Ureter (tissue), 1 donor: ENCODE results near the gene PIP4K2C. TPM values are rescaled to one million over a fixed set of nuclear protein-coding genes. Genes with fewer than 3 reads are reported as not detected.
"Not testable (repeated sequence)": the region's sequence is repeated elsewhere in the genome, so short reads cannot be mapped to it uniquely, and the experiment has no call there.

ENCODE experiments used
- DNase-seq: peaks from one replicate; pipeline ENCODE4 v3.0.0-alpha.2; 2020; ENCODE audit warnings: low spot score
- total RNA-seq: library from RNA; stranded (reverse); gene quantifications from one replicate; pipeline ENCODE4 v1.2.4, GENCODE V29; 2023
- donor health status: DM: yes; HTN: yes; CAD: no.

PIP4K2C gene
- total RNA-seq, 1 donor from 2014 or later: 48.0 TPM

DNA sequence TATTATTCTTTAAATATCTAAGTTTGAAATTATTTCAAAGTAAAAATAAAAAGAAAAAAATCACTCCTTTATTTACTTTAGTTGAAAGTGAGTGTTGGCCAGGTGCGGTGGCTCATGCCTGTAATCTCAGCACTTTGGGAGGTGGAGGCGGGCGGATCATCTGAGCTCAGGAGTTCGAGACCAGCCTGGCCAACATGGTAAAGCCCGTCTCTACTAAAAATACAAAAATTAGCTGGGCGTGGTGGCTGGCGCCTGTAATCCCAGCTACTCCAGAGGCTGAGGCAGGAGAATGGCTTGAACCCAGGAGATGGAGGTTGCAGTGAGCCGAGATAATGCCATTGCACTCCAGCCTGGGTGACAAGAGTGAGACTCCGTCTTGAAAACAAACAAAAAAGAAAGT lies 45.7 kb downstream of the PIP4K2C start:
- DNase-seq: not testable (repeated sequence)

DNA sequence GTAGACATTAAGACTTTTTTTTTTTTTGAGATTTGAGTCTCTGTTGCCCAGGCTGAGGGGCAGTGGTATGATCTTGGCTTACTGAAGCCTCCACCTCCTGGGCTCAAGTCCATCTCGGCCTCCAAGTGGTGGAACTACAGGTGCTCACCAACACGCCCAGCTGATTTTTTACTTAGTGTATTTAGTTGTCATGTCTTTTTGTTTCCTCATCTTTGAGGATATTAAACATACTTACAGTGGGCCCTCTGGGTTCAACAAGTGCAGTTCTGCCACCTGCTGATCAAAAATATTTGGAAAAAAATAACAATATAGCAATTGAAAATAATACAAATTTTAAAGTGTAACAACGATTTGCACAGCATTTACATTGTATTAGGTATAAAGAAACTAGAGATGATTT lies 46.4 kb downstream of the PIP4K2C start:
- DNase-seq: no peak

DNA sequence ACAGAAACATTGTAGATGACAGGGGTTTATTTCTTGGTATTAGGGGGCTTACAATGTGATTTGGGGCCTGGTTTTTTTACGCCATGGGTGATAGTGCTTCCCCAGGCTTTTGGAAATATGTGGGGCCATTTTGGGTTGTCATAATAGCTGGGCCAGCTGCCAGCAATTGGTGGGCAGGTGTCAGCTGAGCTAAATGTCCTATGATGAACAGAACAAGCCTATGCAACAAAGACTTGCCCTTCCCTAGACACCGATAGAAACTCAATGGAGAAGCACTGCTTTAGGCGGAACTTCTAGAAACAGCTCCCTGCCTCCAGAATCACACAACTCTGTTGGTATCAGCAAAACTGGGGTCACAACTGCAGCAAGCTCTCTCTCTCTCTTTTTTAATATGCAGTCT lies 47.1 kb downstream of the PIP4K2C start:
- DNase-seq: no peak

- DNase-seq: no peak
Measured at GRCh38 chr12:57640175-57641042, 49.4 kb downstream of the PIP4K2C start.

GRCh38 chr12:57641699-57642442 lies 50.9 kb downstream of the PIP4K2C start:
- DNase-seq: no peak

DNA sequence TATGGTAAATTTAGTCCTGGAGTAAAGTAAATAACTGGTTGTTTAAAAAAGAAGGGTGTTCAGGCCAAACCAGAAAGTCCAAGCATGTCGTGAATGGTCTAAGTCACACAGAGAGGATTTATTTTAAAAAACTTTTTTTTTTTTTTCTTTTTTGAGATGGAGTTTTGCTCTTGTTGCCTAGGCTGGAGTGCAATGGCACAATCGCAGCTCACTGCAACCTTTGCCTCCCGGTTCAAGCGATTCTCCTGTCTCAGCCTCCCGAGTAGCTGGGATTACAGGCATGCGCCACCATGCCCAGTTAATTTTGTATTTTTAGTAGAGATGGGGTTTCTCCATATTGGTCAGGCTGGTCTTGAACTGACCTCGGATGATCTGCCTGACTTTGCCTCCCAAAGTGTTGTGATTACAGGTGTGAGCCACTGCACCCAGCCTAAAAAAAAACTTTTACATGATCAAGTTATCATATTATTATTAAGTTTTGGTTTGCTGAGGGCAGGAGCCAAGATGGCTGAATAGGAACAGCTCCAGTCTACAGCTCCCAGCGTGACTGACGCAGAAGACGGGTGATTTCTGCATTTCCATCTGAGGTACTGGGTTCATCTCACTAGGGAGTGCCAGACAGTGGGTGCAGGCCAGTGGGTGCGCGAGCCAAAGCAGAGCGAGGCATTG lies 55.1 kb downstream of the PIP4K2C start:
- not testable (repeated sequence) for DNase-seq

- DNase-seq: not testable (repeated sequence)
Measured at GRCh38 chr12:57646659-57647049, 55.7 kb downstream of the PIP4K2C start.

Other genes starting within 250 kb of the PIP4K2C start
- gene R3HDM2, start 160.1 kb upstream of the PIP4K2C start, total RNA-seq: 75.3 TPM
- gene INHBC, start 156.4 kb upstream of the PIP4K2C start, total RNA-seq: not detected
- 0.23 TPM for gene INHBE, start 135.9 kb upstream of the PIP4K2C start, total RNA-seq
- gene GLI1, start 131.4 kb upstream of the PIP4K2C start, total RNA-seq: 4.2 TPM
- gene ARHGAP9, start 111.3 kb upstream of the PIP4K2C start, total RNA-seq: 10.0 TPM
- gene MARS1, start 103.1 kb upstream of the PIP4K2C start, total RNA-seq: 327 TPM
- gene DDIT3, start 70.7 kb upstream of the PIP4K2C start, total RNA-seq: 30.8 TPM
- gene MBD6, start 68.4 kb upstream of the PIP4K2C start, total RNA-seq: 177 TPM
- 104 TPM for gene DCTN2, start 44.0 kb upstream of the PIP4K2C start, total RNA-seq
- gene KIF5A, start 41.1 kb upstream of the PIP4K2C start, total RNA-seq: 0.99 TPM
- 40.0 TPM for gene DTX3, start 13.6 kb downstream of the PIP4K2C start, total RNA-seq
- gene ARHGEF25, start 20.2 kb downstream of the PIP4K2C start, total RNA-seq: 41.5 TPM
- gene B4GALNT1, start 42.0 kb downstream of the PIP4K2C start, total RNA-seq: 3.3 TPM
- gene OS9, start 102.9 kb downstream of the PIP4K2C start, total RNA-seq: 201 TPM
- 2.8 TPM for gene AGAP2, start 147.6 kb downstream of the PIP4K2C start, total RNA-seq
- gene TSPAN31, start 153.8 kb downstream of the PIP4K2C start, total RNA-seq: 45.6 TPM
- 86.5 TPM for gene CDK4, start 161.1 kb downstream of the PIP4K2C start, total RNA-seq
- gene MARCHF9, start 163.9 kb downstream of the PIP4K2C start, total RNA-seq: 12.1 TPM
- gene CYP27B1, start 175.9 kb downstream of the PIP4K2C start, total RNA-seq: 1.6 TPM
- gene METTL1, start 180.9 kb downstream of the PIP4K2C start, total RNA-seq: 50.1 TPM
- 9.8 TPM for gene EEF1AKMT3, start 181.4 kb downstream of the PIP4K2C start, total RNA-seq
- gene TSFM, start 191.6 kb downstream of the PIP4K2C start, total RNA-seq: 32.9 TPM
- gene AVIL, start 227.5 kb downstream of the PIP4K2C start, total RNA-seq: 5.2 TPM